Mucosa of rectum (tissue), 2 donors: ENCODE results near the gene KRTAP20-3.

Source experiments
- H3K27ac ChIP-seq, 2 donors: one replicate each; pipeline ENCODE4 v1.7.0; 2013; ENCODE audit warnings: inconsistent platforms in 2 of 2, low read depth in 2 of 2, low read length in 2 of 2
- H3K27me3 ChIP-seq, 2 donors: one replicate each; pipeline ENCODE4 v1.7.0; 2013; ENCODE audit warnings: low read length in 2 of 2; ENCODE audit not compliant: control insufficient read depth in 2 of 2, insufficient read depth in 2 of 2
- H3K36me3 ChIP-seq, 2 donors: one replicate each; pipeline ENCODE4 v1.7.0; 2013; ENCODE audit warnings: low read length in 2 of 2; ENCODE audit not compliant: control insufficient read depth in 2 of 2, insufficient read depth in 2 of 2
- H3K4me1 ChIP-seq, 2 donors: one replicate each; pipeline ENCODE4 v1.7.0; 2013; ENCODE audit warnings: low read length in 2 of 2, mild to moderate bottlenecking in 1 of 2; ENCODE audit not compliant: control insufficient read depth in 2 of 2, insufficient read depth in 2 of 2
- H3K4me3 ChIP-seq, 2 donors: one replicate each; pipeline ENCODE4 v1.7.0; 2013; ENCODE audit warnings: low read length in 2 of 2
- H3K9ac ChIP-seq, 2 donors: one replicate each; pipeline ENCODE4 v1.7.0; 2013; ENCODE audit warnings: low read length in 2 of 2, low read depth in 1 of 2, mild to moderate bottlenecking in 1 of 2
- H3K9me3 ChIP-seq, 2 donors: one replicate each; pipeline ENCODE4 v1.7.0; 2013; ENCODE audit warnings: low read length in 2 of 2; ENCODE audit not compliant: control insufficient read depth in 2 of 2
- donor health status: healthy.
- donor health status: Normal muscosa, but diverticular disease.

Gene KRTAP20-3

DNA sequence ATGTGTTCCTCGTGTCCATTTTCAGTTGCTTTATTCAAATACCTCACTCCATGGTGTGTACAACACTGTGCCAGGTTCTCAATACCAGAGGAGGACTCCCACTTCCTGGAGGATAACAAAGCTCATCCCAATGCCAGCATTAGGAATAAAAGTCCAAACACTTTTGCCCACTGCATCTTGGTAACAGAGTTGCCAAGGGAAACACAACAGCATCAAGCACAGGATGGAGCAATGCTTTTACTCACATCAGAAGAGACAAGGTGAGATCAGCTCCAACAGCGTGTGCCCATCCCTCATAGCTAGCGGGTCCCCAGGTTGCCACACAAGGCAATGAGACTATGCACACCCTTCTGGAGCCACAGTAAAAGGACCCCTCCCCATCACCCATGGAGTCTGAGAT, 19.3 kb upstream of the KRTAP20-3 start:
- no peak overlapping the region for H3K4me3 ChIP-seq
- peaks cover 4 to 5% of the 10 kb centered on the region in 2 donors for H3K9me3 ChIP-seq

DNA sequence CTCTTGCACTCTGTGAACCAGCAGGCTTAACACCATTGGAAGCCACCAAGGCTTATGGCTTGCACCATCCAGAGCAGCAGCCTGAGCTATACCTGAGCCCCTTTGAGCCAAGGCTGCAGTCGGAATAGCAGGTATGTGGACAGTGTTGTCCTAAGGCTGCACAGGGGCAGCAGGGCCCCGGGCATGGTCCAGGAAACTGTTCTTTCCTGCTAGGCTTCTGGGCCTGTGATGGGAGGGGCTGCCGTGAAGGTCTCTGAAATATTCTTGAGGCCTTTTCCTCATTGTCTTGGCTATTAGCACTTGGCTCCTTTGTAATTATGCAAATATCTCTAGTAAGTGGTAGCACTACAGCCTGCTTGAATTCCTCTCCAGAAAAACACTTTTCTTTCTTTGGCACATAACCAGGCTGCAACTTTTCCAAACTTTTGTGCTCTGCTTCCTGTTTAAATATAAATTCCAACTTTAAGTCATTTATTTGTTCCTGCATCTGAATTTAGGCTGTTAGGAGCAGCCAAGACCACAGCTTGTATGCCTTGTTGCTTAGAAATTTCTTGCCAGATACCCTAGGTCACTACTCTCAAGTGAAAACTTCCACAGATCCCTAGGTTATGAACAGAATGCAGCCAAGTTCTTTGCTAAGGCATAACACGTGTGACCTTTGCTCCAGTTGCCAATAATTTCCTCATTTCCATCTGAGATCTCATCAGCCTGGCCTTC, 17.1 kb upstream of the KRTAP20-3 start:
- peaks cover 4 to 5% of the 10 kb centered on the region in 2 donors for H3K9me3 ChIP-seq
- H3K27me3 ChIP-seq = no peaks in the 10 kb centered on the region
- H3K4me3 ChIP-seq = no peak overlapping the region
- no peaks in the 10 kb centered on the region for H3K4me1 ChIP-seq
- H3K27ac ChIP-seq = no peak overlapping the region
- H3K9ac ChIP-seq = no peak overlapping the region
- no peaks in the 10 kb centered on the region for H3K36me3 ChIP-seq

More for the DNA sequence above, 19.3 kb upstream of the KRTAP20-3 start:
- no peak overlapping the region for H3K27ac ChIP-seq
- no peaks in the 10 kb centered on the region for H3K36me3 ChIP-seq
- no peak overlapping the region for H3K9ac ChIP-seq
- no peaks in the 10 kb centered on the region for H3K4me1 ChIP-seq
- H3K27me3 ChIP-seq = no peaks in the 10 kb centered on the region

DNA sequence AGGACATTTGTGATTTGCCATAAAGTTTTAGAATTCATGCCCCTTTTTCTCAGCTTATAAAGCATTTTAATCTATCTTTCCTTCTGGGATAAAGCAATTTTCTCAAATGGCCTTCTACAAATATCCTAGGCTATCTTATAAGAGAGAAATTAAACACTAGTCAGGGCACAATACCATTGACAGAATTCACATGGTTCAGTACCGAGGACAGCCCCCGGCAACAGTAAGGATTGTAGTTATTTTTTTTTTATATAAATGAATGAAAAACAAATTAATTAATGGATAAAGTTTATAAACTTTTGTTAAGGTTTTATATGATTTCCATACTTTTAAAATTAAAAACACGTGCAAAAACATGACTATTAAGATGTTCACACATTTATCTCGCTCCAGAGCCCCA, 14.6 kb upstream of the KRTAP20-3 start:
- no peak overlapping the region for H3K4me3 ChIP-seq
- no peaks in the 10 kb centered on the region for H3K27me3 ChIP-seq
- H3K9ac ChIP-seq = no peak overlapping the region
- H3K4me1 ChIP-seq = no peaks in the 10 kb centered on the region
- H3K27ac ChIP-seq = no peak overlapping the region
- H3K9me3 ChIP-seq = peaks cover 4 to 10% of the 10 kb centered on the region in 2 donors
- no peaks in the 10 kb centered on the region for H3K36me3 ChIP-seq

DNA sequence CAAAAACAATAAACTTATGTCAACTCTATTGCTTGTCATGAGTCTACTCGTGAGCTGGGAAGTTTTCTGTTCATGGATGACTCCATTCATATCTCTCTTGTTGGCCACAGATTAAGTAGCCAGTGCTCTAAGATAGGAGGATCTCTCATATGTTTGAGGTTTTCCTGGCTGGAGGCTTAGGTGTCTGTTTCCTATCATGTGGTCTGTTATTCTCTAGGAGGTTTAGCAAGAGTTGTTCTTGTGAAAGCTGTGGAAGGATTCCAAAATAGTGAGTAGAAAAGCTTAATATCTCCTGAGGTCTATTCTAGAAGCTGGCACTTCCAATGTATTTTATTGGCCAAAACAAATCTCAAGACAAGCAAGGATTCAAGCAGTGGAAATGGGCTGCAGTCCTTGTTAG, 13.5 kb upstream of the KRTAP20-3 start:
- Histone ChIP-seq H3K9me3 (peaks cover 0 to 5% of the 10 kb centered on the region in 2 donors), H3K27ac (no peak overlapping the region), H3K36me3 (no peaks in the 10 kb centered on the region), H3K4me1 (no peaks in the 10 kb centered on the region), H3K4me3 (no peak overlapping the region), H3K27me3 (no peaks in the 10 kb centered on the region), H3K9ac (no peak overlapping the region)

DNA sequence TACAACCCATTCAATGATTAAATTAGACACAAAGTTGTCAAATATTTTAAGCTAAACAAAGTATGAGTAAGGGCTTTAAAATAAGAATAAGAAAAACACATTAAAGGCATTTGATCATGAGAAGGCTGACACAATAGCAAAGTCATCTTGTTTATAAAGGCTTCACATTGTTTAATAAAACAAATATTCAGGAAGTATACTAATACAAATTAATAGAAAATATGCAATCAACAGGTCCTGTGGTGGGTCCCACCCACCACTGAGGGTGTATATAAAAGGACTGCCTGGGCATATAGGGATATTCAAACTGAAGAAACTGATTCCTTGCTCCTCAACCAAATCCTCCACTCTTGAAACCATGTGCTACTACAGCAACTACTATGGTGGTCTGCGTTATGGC, 7.8 kb upstream of the KRTAP20-3 start, which contains the start of gene KRTAP20-2:
Gene KRTAP20-2 (plus strand): TSS at position 301 of the 400 bp plus-strand sequence. CDS start 58 bp downstream, at position 359.
- no peaks in the 10 kb centered on the region for H3K36me3 ChIP-seq
- H3K27me3 ChIP-seq = no peaks in the 10 kb centered on the region
- H3K9me3 ChIP-seq = peaks cover 0 to 5% of the 10 kb centered on the region in 2 donors
- no peaks in the 10 kb centered on the region for H3K4me1 ChIP-seq
- no peak within 1 kb of the TSS for H3K27ac ChIP-seq
- no peak within 1 kb of the TSS for H3K9ac ChIP-seq
- no peak within 1 kb of the TSS for H3K4me3 ChIP-seq

DNA sequence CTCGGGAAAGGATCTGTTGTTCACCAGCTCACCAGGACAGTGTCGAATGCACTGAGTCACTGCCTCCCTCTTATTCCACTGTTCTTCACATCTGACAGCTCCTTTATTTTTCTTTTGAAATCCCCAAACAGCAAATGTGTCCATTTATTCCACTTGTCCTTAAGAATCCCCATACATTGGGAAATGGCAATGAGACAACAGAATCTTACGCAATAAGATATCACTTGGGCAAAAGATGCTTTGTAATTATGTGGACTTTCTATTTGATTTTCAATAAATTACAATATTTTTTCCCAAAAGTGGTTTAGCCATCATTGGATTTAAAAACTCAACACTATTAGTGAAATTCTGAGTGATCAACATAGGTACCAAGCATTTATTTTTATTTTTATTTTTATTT, 4.0 kb upstream of the KRTAP20-3 start:
- no peaks in the 10 kb centered on the region for H3K27me3 ChIP-seq
- H3K27ac ChIP-seq = no peak overlapping the region
- peaks cover 0 to 3% of the 10 kb centered on the region in 2 donors for H3K9me3 ChIP-seq
- H3K9ac ChIP-seq = no peak overlapping the region
- no peak overlapping the region for H3K4me3 ChIP-seq
- H3K36me3 ChIP-seq = no peaks in the 10 kb centered on the region
- no peaks in the 10 kb centered on the region for H3K4me1 ChIP-seq

DNA sequence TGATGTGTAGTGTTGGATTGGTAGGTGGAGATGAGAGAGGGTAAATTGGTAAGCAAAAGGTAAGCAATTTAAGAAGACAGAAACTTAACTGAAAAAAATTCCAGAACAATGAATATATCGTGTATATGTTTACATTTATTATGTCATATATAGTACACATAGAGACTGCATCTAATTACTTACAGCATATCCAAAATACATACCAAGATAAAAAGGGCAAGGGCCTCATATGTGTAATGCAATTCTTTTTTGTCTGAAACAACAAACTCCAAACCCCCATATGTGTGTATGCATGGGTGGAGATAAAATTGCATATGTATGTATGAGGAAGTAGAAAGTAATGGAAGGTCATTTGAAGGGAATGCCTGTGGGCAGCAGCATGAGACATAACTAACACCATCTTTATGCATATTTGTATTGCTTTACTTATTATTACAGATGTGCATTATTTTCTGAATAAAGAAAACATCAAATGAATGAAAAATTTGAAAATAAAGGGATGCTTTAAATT, 4.3 kb downstream of the KRTAP20-3 start:
- Histone ChIP-seq H3K4me1 (no peaks in the 10 kb centered on the region), H3K4me3 (no peak overlapping the region), H3K36me3 (no peaks in the 10 kb centered on the region), H3K9me3 (peaks cover 0 to 2% of the 10 kb centered on the region in 2 donors), H3K27ac (no peak overlapping the region), H3K27me3 (no peaks in the 10 kb centered on the region), H3K9ac (no peak overlapping the region)

DNA sequence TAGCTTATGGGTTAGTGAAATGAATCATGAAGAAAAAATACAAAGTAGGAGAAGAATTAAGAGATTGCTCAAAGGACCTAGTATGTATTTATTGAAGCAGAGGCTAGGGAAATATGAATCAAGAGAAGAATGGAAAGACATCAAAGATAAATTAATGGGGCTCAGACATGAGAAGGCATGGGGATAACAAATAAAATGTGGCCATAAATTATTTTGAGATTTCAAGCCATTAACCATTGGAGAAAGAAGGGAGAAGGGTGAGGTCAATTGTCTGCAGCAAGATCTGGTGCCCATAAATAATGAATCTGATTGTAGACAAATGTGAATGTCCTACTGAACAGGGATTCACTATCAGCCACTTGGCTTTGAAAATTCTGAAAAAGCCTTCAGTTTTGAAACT, 10.2 kb downstream of the KRTAP20-3 start:
- H3K9ac ChIP-seq = no peak overlapping the region

DNA sequence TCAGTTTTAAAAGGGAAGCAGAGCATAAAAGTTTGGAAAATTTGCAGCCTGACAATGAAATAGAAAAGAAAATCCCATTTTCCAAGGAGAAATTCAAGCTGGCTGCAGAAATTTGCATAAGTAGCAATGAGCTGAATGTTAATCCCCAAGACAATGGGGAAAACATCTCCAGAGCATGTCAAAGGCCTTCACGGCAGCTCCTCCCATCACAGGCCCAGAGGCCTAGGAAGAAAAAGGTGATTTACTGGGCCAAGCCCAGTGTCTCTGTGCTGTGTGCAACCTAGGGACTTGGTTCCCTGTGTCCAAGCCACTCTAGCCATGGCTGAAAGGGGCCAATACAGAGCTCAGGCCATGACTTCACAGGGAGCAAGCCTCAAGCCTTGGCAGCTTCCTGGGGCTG, 26.1 kb downstream of the KRTAP20-3 start:
- no peak overlapping the region for H3K4me3 ChIP-seq
- no peaks in the 10 kb centered on the region for H3K36me3 ChIP-seq
- peaks cover 0 to 3% of the 10 kb centered on the region in 2 donors for H3K9me3 ChIP-seq
- H3K27me3 ChIP-seq = no peaks in the 10 kb centered on the region
- H3K27ac ChIP-seq = no peak overlapping the region
- no peak overlapping the region for H3K9ac ChIP-seq
- H3K4me1 ChIP-seq = no peaks in the 10 kb centered on the region

More for the DNA sequence above, 10.2 kb downstream of the KRTAP20-3 start:
- H3K4me3 ChIP-seq = no peak overlapping the region
- no peaks in the 10 kb centered on the region for H3K9me3 ChIP-seq
- no peaks in the 10 kb centered on the region for H3K27me3 ChIP-seq
- no peaks in the 10 kb centered on the region for H3K4me1 ChIP-seq
- H3K27ac ChIP-seq = no peak overlapping the region
- H3K36me3 ChIP-seq = no peaks in the 10 kb centered on the region

DNA sequence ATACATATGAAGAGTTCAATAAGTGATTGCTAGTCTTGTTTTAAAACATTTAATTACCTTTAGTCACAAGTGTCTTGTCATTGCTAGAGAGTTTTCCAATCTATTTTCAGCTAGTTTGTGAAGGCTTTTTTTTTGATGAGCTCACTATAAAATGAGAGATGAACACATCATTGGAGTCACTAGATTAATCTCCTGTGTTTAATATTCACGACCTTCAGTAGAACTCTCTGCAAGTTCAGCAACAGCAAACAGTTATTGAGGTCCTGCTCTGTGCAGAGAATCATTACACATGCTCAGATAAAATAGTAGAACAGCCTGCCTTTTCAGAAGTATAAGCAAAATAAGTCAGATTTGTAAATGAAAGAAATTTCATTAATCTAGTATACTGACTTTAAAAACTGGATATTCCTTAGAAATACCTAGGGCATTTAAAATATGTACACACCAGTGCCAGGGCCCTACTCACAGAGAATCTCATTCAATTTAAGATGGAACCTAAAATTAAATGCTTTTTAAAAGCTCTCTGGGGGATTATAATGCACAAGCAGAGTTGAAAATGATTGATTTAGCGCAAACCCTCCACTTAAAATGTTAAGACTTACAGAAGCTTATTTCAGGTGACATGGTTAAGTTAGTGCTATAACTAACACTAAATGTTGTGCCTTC, 30.5 kb downstream of the KRTAP20-3 start:
- no peak overlapping the region for H3K4me3 ChIP-seq
- no peaks in the 10 kb centered on the region for H3K36me3 ChIP-seq
- no peaks in the 10 kb centered on the region for H3K4me1 ChIP-seq
- H3K27me3 ChIP-seq = no peaks in the 10 kb centered on the region
- H3K9ac ChIP-seq = no peak overlapping the region
- H3K9me3 ChIP-seq = no peaks in the 10 kb centered on the region
- no peak overlapping the region for H3K27ac ChIP-seq
